Tibial nerve (tissue), 4 donors: ENCODE data around the gene ARHGEF4. TPM values are rescaled to one million over a fixed set of nuclear protein-coding genes. Genes with fewer than 3 reads are reported as not detected.

Experiments
- DNase-seq, 2 donors: peaks; one replicate each; pipeline ENCODE4 v3.0.0-alpha.2; 2019; ENCODE audit warnings: low spot score in 2 of 2
- H3K27ac ChIP-seq, 4 donors: fragments of 200-600 bp; sonication (generic) in 3 of 4; one replicate each; pipeline ENCODE4 v1.5.1; 2017 to 2019; ENCODE audit warnings: mild to moderate bottlenecking in 1 of 4
- H3K27me3 ChIP-seq, 2 donors: fragments of 200-600 bp; sonication (generic) in 1 of 2; one replicate each; pipeline versions ENCODE4 v1.5.1 to v1.6.0; 2017 to 2019
- H3K36me3 ChIP-seq, 3 donors: fragments of 200-600 bp; sonication (generic); one replicate each; pipeline ENCODE4 v1.5.1; 2018 to 2019
- H3K4me1 ChIP-seq, 4 donors: fragments of 200-600 bp; sonication (generic) in 3 of 4; one replicate each; pipeline ENCODE4 v1.5.1; 2017 to 2019
- H3K4me3 ChIP-seq, 4 donors: fragments of 200-600 bp; sonication (generic) in 3 of 4; one replicate each; pipeline ENCODE4 v1.5.1; 2017 to 2019; ENCODE audit warnings: mild to moderate bottlenecking in 1 of 4, moderate library complexity in 1 of 4
- H3K9me3 ChIP-seq, 4 donors: fragments of 200-600 bp; sonication (generic) in 3 of 4; one replicate each; pipeline ENCODE4 v1.5.1; 2017 to 2019
- EP300 ChIP-seq, 2 donors: sonication (generic); formaldehyde crosslinking; IDR thresholded peaks; one replicate each; pipeline ENCODE4 v1.6.1; 2017; ENCODE audit warnings: antibody characterized with exemption in 2 of 2, mild to moderate bottlenecking in 1 of 2
- POLR2A ChIP-seq, 2 donors: fragments of 450-650 bp; IDR thresholded peaks; one replicate each; pipeline ENCODE4 v1.6.1; 2017; ENCODE audit warnings: antibody characterized with exemption in 2 of 2, mild to moderate bottlenecking in 2 of 2, moderate library complexity in 2 of 2
- WGBS, 2 donors: methylation state at CpG; one replicate each; pipeline ENCODE4 v1.1.5; 2018; 5-methylcytosine and 5-hydroxymethylcytosine counted together
- total RNA-seq, 4 donors: library from RNA; depleted of rRNA; stranded (reverse); fragments of >200 nt; gene quantifications; one replicate each; pipeline ENCODE4 v1.1.0, GENCODE V29; 2016
- TF ChIP-seq, protein P1 (sequence below), 5 experiments: fragments of 200-600 bp in 3 of 5; fragments of 450-650 bp in 2 of 5; sonication (generic) in 3 of 5; IDR thresholded peaks; one replicate each; pipeline ENCODE4 v1.5.1; 2016 to 2019; ENCODE audit warnings: antibody characterized with exemption in 5 of 5, mild to moderate bottlenecking in 3 of 5, moderate library complexity in 2 of 5

The ARHGEF4 gene
- total RNA-seq, 4 donors from 2014 or later = 16.3 to 50.7 (median 23.3) TPM

DNA sequence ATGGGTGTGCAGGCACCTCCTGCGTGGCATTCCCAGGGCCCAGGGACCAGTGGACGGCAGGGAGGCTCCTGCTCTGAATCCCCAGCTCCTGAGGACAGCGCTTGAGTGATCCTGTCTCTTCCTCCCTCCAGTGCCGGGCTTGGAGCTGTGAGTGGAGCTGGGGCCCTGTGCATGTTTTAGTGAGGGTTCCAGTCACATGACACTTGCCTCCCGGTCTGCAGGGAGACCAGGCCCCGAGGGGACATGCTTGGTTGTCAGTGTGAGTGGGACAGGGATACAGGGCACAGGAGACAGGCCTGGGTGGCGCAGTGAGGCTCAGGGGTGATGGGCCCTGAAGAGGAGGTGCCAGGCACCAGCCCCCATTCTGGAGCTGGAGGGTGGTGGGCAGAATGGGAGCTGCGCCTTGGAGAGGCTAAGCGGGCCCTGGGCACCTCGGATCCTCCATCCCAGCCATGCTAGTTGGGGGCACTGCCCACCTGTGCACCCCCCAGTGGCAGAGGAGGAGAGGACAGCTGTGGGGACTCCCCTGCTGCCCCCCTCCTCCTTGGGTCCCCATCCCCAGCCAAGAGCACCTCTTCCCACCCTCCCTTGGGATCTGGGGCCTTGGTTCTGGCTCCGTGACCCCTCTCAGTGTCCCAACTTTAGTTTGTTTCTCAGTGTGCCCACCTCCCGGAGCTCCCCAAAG, 12.0 kb downstream of the ARHGEF4 start:
- no peak for DNase-seq
- no peak overlapping the region for H3K4me3 ChIP-seq
- no peaks in the 10 kb centered on the region for H3K36me3 ChIP-seq

DNA sequence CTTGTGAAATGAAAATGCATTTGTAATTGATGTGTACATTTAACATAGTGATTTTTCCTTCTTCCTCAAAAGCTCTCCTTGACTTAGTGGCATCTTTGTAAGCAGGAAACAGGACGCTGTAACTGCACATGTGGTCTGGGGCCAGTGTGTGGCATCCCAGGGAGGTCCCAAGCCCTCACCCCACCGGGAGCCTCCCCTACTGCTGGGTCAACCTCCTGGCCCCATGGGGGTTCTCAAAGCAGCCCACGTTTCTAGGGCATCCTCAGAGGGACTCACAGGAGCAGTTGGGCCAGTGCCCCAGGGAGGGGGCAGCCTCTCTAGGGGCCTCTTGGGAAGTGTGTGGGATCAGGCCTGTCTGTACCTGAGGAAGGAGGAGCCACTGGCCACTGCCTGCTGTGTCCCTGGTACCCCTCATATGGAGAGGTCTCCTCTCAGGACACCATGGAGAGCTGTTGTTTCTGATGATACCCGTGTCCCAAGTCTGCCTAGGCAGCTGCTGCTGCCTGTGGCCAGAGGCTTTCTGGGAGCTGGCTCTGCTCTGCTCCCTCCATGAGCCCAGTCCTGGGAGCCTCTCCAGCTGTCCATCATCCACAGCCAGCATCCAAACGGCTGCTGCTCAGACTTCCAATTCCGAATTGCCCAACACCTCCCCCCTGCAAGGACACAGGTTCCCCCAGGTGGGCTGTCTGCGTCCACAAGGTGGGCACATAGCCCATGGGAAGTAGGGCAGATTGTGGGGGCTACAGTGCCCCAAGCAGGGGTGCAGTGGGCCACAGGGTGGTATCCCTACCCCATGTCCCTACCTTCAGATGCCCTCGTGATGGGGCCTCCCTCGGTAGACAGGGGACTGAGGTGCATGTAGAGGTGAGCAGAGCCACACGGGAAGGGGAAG, 13.4 kb downstream of the ARHGEF4 start:
- Histone ChIP-seq H3K27me3 (no peaks in the 10 kb centered on the region), H3K9me3 (no peaks in the 10 kb centered on the region), H3K36me3 (no peaks in the 10 kb centered on the region), H3K27ac (no peak overlapping the region), H3K4me3 (no peak overlapping the region), H3K4me1 (no peaks in the 10 kb centered on the region)
- 65 to 74% methylated on average over 6 to 10 of the region's 10 CpGs for WGBS, 2 donors
- TF ChIP-seq EP300 (IDR thresholded peaks at IDR 0.05) (no peak), POLR2A (IDR thresholded peaks at IDR 0.05) (no peak)
- TF ChIP-seq, protein P1, sequence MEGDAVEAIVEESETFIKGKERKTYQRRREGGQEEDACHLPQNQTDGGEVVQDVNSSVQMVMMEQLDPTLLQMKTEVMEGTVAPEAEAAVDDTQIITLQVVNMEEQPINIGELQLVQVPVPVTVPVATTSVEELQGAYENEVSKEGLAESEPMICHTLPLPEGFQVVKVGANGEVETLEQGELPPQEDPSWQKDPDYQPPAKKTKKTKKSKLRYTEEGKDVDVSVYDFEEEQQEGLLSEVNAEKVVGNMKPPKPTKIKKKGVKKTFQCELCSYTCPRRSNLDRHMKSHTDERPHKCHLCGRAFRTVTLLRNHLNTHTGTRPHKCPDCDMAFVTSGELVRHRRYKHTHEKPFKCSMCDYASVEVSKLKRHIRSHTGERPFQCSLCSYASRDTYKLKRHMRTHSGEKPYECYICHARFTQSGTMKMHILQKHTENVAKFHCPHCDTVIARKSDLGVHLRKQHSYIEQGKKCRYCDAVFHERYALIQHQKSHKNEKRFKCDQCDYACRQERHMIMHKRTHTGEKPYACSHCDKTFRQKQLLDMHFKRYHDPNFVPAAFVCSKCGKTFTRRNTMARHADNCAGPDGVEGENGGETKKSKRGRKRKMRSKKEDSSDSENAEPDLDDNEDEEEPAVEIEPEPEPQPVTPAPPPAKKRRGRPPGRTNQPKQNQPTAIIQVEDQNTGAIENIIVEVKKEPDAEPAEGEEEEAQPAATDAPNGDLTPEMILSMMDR (IDR thresholded peaks at IDR 0.05) = no peak
- DNase-seq = no peak

More for the DNA sequence above, 12.0 kb downstream of the ARHGEF4 start:
- TF ChIP-seq EP300 (IDR thresholded peaks at IDR 0.05) (no peak), POLR2A (IDR thresholded peaks at IDR 0.05) (no peak)
- TF ChIP-seq, protein P1 (IDR thresholded peaks at IDR 0.05) = no peak
- no peak overlapping the region for H3K27ac ChIP-seq
- WGBS, 2 donors = 77 to 80% methylated on average over 11 of the region's 12 CpGs
- H3K4me1 ChIP-seq = no peaks in the 10 kb centered on the region
- H3K27me3 ChIP-seq = no peaks in the 10 kb centered on the region
- no peaks in the 10 kb centered on the region for H3K9me3 ChIP-seq

DNA sequence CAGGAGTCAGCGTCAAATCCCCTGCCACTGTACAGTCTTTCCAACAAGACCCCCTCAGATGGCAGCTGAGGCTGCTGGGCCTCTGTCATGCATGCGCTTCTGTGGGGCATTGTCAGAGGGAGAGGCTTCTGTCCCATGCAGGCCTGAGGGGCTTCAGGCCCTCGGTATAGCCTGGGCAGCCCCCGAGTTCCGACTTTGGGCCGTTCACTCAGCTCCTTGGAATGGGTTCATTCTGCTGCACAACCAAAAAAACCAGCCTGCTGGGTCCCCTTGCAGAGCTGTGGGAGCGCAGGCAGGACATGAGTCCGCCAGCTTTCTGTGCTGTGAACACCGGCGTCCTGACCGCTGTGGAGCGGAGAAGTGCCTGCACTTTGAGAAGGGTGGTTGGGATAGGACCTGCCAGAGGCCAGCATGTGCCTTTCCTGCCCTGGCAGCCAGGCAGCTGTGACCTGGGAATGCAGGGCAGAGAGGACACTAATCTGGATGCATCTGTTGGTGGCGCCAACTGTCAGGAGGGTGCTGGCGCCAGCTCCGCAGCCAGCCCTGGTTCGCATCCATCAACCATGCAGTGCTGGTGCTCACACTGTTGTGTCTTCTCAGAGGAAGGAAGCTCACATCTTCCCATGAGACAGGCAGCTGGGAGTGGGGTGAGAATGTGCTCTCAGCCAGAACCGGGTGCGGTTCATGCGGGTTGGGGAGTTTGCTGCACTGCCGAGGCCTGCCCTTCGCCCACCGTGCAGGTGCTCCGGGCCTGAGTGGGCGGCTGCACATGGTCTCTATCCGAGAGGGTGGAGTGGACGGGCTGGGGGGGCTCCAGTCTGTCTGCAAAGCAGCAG, 14.3 kb downstream of the ARHGEF4 start:
- no peak overlapping the region for H3K4me3 ChIP-seq
- 73 to 74% methylated on average over 20 to 26 of the region's 26 CpGs for WGBS, 2 donors
- H3K9me3 ChIP-seq = no peaks in the 10 kb centered on the region
- no peak for TF ChIP-seq POLR2A (IDR thresholded peaks at IDR 0.05)
- TF ChIP-seq, protein P1 (IDR thresholded peaks at IDR 0.05) = no peak
- TF ChIP-seq EP300 (IDR thresholded peaks at IDR 0.05) = no peak
- no peak overlapping the region for H3K27ac ChIP-seq
- no peaks in the 10 kb centered on the region for H3K4me1 ChIP-seq
- DNase-seq = no peak
- H3K27me3 ChIP-seq = no peaks in the 10 kb centered on the region
- no peaks in the 10 kb centered on the region for H3K36me3 ChIP-seq

DNA sequence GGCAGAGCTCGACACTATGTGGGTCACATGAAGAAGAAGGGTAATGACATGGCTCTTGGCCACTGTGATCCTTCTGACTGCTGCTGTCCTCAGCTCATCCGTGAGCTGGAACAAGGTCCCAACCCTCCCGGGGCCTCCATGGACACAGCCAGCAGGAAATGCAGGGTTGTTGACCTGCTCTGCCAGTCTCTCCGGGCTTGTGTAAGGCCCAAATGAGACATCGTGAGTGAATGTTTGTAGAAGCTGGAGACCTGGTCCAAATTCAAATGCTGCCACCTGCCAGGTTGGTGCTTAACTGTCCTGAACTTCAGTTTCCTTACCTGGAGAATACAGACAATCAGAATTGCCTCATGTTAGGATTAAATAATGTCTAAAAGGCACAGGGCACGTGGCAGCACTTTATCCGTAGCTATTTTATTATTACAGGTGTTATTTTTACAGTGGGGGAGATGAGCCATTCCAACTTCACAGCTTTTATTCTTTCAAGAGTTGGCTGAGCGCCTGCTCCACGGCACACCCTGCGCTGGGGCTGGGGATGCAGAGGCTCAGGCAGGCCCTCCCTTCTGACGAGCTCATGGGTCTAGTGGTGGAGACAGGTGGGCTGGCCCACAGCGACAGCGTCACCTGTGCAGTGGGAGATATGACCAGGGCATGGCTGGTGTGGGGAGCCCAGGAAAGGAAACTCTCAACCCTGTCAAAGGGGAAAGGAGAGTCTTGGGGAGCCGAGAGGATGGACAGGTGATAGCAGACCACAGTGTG, 15.1 kb downstream of the ARHGEF4 start:
- Histone ChIP-seq H3K27me3 (no peaks in the 10 kb centered on the region), H3K9me3 (no peaks in the 10 kb centered on the region), H3K4me3 (no peak overlapping the region), H3K27ac (no peak overlapping the region), H3K4me1 (no peaks in the 10 kb centered on the region), H3K36me3 (no peaks in the 10 kb centered on the region)
- TF ChIP-seq, protein P1 (IDR thresholded peaks at IDR 0.05) = no peak
- TF ChIP-seq POLR2A (IDR thresholded peaks at IDR 0.05) (no peak), EP300 (IDR thresholded peaks at IDR 0.05) (no peak)
- DNase-seq = no peak
- 62 to 77% methylated on average over 11 to 14 of the region's 14 CpGs for WGBS, 2 donors
